HEK293 (cell line): ENCODE results near the gene MRPL54.

Experiments used
- CTCF ChIP-seq: fragments of 450-650 bp; formaldehyde crosslinking; IDR thresholded peaks from 2 replicates; pipeline ENCODE4 v1.5.1; 2016; ENCODE audit warnings: missing biosample characterization, missing genetic modification characterization
- ELK4 ChIP-seq: IDR thresholded peaks from 2 replicates; pipeline ENCODE4 v1.6.1; 2011; ENCODE audit warnings: mild to moderate bottlenecking, low read depth, low read length, borderline replicate concordance
- KLF10 ChIP-seq: fragments of 450-650 bp; IDR thresholded peaks from 2 replicates; pipeline ENCODE4 v1.5.1; 2018; ENCODE audit warnings: missing biosample characterization, mild to moderate bottlenecking, missing genetic modification characterization
- MYNN ChIP-seq: fragments of 450-650 bp; formaldehyde crosslinking; IDR thresholded peaks from 2 replicates; pipeline ENCODE4 v1.5.1; 2016; ENCODE audit warnings: missing biosample characterization, missing genetic modification characterization, borderline replicate concordance
- RBAK ChIP-seq: fragments of 450-650 bp; formaldehyde crosslinking; IDR thresholded peaks from 2 replicates; pipeline ENCODE4 v1.5.1; 2016; ENCODE audit warnings: missing biosample characterization, missing genetic modification characterization
- REST ChIP-seq: fragments of 450-650 bp; formaldehyde crosslinking; IDR thresholded peaks from 2 replicates; pipeline ENCODE4 v1.5.1; 2016; ENCODE audit warnings: missing biosample characterization, missing genetic modification characterization
- YY1 ChIP-seq: fragments of 450-650 bp; formaldehyde crosslinking; IDR thresholded peaks from 2 replicates; pipeline ENCODE4 v1.5.1; 2018; ENCODE audit warnings: missing biosample characterization, missing genetic modification characterization
- ZFP41 ChIP-seq: fragments of 450-650 bp; formaldehyde crosslinking; IDR thresholded peaks from 2 replicates; pipeline ENCODE4 v1.5.1; 2016; ENCODE audit warnings: missing biosample characterization, missing genetic modification characterization, borderline replicate concordance
- ZNF398 ChIP-seq: fragments of 450-650 bp; formaldehyde crosslinking; IDR thresholded peaks from 2 replicates; pipeline ENCODE4 v1.5.1; 2017; ENCODE audit warnings: missing biosample characterization, missing genetic modification characterization
- ZNF776 ChIP-seq: fragments of 450-650 bp; formaldehyde crosslinking; IDR thresholded peaks from 2 replicates; pipeline ENCODE4 v1.5.0; 2017; ENCODE audit warnings: missing biosample characterization, missing genetic modification characterization, borderline replicate concordance
- TF ChIP-seq, protein P1 (sequence below): fragments of 450-650 bp; formaldehyde crosslinking; IDR thresholded peaks from 2 replicates; pipeline ENCODE4 v1.5.1; 2016; ENCODE audit warnings: missing biosample characterization, missing genetic modification characterization

- TF ChIP-seq, protein P1, sequence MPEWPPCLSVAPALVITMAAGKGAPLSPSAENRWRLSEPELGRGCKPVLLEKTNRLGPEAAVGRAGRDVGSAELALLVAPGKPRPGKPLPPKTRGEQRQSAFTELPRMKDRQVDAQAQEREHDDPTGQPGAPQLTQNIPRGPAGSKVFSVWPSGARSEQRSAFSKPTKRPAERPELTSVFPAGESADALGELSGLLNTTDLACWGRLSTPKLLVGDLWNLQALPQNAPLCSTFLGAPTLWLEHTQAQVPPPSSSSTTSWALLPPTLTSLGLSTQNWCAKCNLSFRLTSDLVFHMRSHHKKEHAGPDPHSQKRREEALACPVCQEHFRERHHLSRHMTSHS (tag by site-specific recombination): no peak
- no peak for TF ChIP-seq MYNN (tag by site-specific recombination)
- TF ChIP-seq ZNF398: no peak
- TF ChIP-seq REST: no peak
- no peak for TF ChIP-seq RBAK (tag by site-specific recombination)
- TF ChIP-seq CTCF (tag by site-specific recombination): no peak
- no peak for TF ChIP-seq ZNF776 (tag by site-specific recombination)
- TF ChIP-seq KLF10 (tag by site-specific recombination): no peak
- no peak for TF ChIP-seq YY1 (tag by site-specific recombination)
- no peak for TF ChIP-seq ZFP41 (tag by site-specific recombination)
- TF ChIP-seq ELK4: no peak
These were observed 22.1 kb upstream of the MRPL54 start for GRCh38 chr19:3740431-3740830.
